GM10266 (cell line): ENCODE results near the gene CSK.

Experiments
- DNase-seq: peaks from one replicate; pipeline ENCODE4 v3.0.0; 2012; ENCODE audit errors: extremely low spot score
- TF ChIP-seq, protein P1 (sequence below): IDR thresholded peaks from 2 replicates; pipeline ENCODE4 v1.5.1; 2012; ENCODE audit warnings: mild to moderate bottlenecking, low read depth; ENCODE audit not compliant: control insufficient read depth, insufficient read depth; ENCODE audit errors: missing control alignments

CSK gene

GRCh38 chr15:74828835-74829234 is 47.0 kb downstream of the CSK start:
- no peak for DNase-seq
- TF ChIP-seq, protein P1, sequence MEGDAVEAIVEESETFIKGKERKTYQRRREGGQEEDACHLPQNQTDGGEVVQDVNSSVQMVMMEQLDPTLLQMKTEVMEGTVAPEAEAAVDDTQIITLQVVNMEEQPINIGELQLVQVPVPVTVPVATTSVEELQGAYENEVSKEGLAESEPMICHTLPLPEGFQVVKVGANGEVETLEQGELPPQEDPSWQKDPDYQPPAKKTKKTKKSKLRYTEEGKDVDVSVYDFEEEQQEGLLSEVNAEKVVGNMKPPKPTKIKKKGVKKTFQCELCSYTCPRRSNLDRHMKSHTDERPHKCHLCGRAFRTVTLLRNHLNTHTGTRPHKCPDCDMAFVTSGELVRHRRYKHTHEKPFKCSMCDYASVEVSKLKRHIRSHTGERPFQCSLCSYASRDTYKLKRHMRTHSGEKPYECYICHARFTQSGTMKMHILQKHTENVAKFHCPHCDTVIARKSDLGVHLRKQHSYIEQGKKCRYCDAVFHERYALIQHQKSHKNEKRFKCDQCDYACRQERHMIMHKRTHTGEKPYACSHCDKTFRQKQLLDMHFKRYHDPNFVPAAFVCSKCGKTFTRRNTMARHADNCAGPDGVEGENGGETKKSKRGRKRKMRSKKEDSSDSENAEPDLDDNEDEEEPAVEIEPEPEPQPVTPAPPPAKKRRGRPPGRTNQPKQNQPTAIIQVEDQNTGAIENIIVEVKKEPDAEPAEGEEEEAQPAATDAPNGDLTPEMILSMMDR = no peak

- TF ChIP-seq, protein P1 = no peak
- no peak for DNase-seq
Observed at GRCh38 chr15:74829486-74829885, 47.6 kb downstream of the CSK start.

DNA sequence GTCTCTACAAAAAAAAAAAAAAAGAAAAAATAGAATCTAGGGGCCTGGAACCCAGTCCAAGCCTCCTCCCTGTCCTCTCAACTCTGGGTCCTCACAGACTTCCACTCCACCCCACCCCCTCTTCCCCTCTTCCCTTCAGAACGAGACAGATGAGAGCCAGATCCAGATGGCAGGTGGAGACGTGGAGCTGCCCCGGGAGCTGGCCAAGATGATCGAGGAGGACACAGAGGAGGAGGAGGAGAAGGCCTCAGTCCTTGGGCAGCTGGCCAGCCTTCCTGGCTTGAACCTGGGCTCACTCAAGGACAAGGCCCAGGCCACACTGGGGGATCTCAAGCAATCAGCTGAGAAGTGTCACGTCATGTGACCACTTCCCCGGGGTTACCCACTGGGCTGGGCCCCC is 48.1 kb downstream of the CSK start:
- TF ChIP-seq, protein P1 = no peak
- no peak for DNase-seq

- DNase-seq = no peak
- TF ChIP-seq, protein P1 = no peak
Observed at GRCh38 chr15:74830868-74831267, 49.0 kb downstream of the CSK start.

GRCh38 chr15:74831813-74832495 is 50.1 kb downstream of the CSK start:
- TF ChIP-seq, protein P1 = no peak
- no peak for DNase-seq

GRCh38 chr15:74832826-74833225 is 50.9 kb downstream of the CSK start:
- TF ChIP-seq, protein P1 = no peak
- DNase-seq = no peak

- DNase-seq = no peak
Observed at GRCh38 chr15:74833376-74834107, 51.7 kb downstream of the CSK start.

More at GRCh38 chr15:74833376-74834107, 51.7 kb downstream of the CSK start:
- TF ChIP-seq, protein P1 = no peak
